GM23338 (cell line): ENCODE results near the gene GAP43.

Source experiments
- CREB1 ChIP-seq: fragments of 250-450 bp; sonication (Bioruptor Pico); IDR thresholded peaks from 2 replicates; pipeline ENCODE4 v1.5.0; 2020; ENCODE audit warnings: low read depth, mild to moderate bottlenecking, moderate library complexity
- CTCF ChIP-seq, 2 experiments: fragments of 200-600 bp in 1 of 2; sonication (generic) in 1 of 2; conservative IDR thresholded peaks; 2 replicates each; pipeline versions ENCODE4 v1.5.1 to v1.6.1; 2016 to 2017; ENCODE audit warnings: antibody characterized with exemption in 2 of 2, low read depth in 2 of 2, mild to moderate bottlenecking in 2 of 2, moderate library complexity in 1 of 2
- ETS1 ChIP-seq: IDR thresholded peaks from 2 replicates; pipeline ENCODE4 v1.6.1; 2016; ENCODE audit warnings: antibody characterized with exemption
- EZH2 ChIP-seq: fragments of 200-600 bp; sonication (generic); IDR thresholded peaks from one replicate; pipeline ENCODE4 v1.8.0; 2017; ENCODE audit warnings: antibody characterized with exemption, mild to moderate bottlenecking, low read depth; ENCODE audit not compliant: unreplicated experiment
- EZH2phosphoT487 ChIP-seq: fragments of 200-600 bp; sonication (generic); IDR thresholded peaks from one replicate; pipeline ENCODE4 v1.8.1; 2018; ENCODE audit warnings: antibody characterized with exemption; ENCODE audit not compliant: unreplicated experiment
- JUNB ChIP-seq: IDR thresholded peaks from one replicate; pipeline ENCODE4 v1.6.1; 2016; ENCODE audit warnings: antibody characterized with exemption; ENCODE audit not compliant: unreplicated experiment
- NANOG ChIP-seq: IDR thresholded peaks from 2 replicates; pipeline ENCODE4 v1.6.1; 2016; ENCODE audit warnings: antibody characterized with exemption, borderline replicate concordance
- POLR2AphosphoS5 ChIP-seq: IDR thresholded peaks from 2 replicates; pipeline ENCODE4 v1.6.1; 2016; ENCODE audit warnings: antibody characterized with exemption, low read depth
- STAT1 ChIP-seq: IDR thresholded peaks from one replicate; pipeline ENCODE4 v1.6.1; 2016; ENCODE audit warnings: antibody characterized with exemption; ENCODE audit not compliant: unreplicated experiment
- ZNF114 ChIP-seq: fragments of 250-450 bp; sonication (Bioruptor Pico); IDR thresholded peaks from 2 replicates; pipeline ENCODE4 v1.5.0; 2020; ENCODE audit warnings: mild to moderate bottlenecking, moderate library complexity
- ZNF331 ChIP-seq: fragments of 250-450 bp; sonication (Bioruptor Pico); IDR thresholded peaks from 2 replicates; pipeline ENCODE4 v1.5.0; 2020; ENCODE audit warnings: low read depth, mild to moderate bottlenecking, moderate library complexity
- ZNF462 ChIP-seq: fragments of 250-450 bp; sonication (Bioruptor Pico); IDR thresholded peaks from 2 replicates; pipeline ENCODE4 v1.5.0; 2020; ENCODE audit warnings: mild to moderate bottlenecking, moderate library complexity
- TF ChIP-seq, protein P1 (sequence below): IDR thresholded peaks from one replicate; pipeline ENCODE4 v1.6.1; 2018; ENCODE audit warnings: antibody characterized with exemption; ENCODE audit not compliant: unreplicated experiment

DNA sequence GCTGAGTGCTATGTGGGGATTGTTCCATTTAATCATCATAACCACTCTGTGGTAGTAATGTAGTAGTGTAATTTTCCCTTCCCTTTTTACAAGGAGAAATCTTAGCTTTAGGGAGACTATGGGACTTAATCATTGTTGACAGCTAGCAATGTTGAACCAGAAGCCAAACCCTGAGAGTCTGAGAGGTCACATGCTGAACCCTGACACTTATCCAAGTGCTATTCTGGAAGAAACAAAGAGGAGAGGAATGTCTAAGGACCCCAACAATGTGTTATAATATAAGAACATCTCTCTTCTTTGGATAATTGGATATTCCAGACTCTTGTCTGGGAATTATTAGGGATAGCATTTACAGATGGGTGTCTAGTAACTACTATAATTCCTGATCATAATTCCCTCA is 58.4 kb downstream of the GAP43 start:
- no peak for TF ChIP-seq CTCF (conservative IDR thresholded peaks at IDR 0.05; ENCODE audit: low read depth in 2 of 2)
- TF ChIP-seq EZH2: no peak
- TF ChIP-seq, protein P1, sequence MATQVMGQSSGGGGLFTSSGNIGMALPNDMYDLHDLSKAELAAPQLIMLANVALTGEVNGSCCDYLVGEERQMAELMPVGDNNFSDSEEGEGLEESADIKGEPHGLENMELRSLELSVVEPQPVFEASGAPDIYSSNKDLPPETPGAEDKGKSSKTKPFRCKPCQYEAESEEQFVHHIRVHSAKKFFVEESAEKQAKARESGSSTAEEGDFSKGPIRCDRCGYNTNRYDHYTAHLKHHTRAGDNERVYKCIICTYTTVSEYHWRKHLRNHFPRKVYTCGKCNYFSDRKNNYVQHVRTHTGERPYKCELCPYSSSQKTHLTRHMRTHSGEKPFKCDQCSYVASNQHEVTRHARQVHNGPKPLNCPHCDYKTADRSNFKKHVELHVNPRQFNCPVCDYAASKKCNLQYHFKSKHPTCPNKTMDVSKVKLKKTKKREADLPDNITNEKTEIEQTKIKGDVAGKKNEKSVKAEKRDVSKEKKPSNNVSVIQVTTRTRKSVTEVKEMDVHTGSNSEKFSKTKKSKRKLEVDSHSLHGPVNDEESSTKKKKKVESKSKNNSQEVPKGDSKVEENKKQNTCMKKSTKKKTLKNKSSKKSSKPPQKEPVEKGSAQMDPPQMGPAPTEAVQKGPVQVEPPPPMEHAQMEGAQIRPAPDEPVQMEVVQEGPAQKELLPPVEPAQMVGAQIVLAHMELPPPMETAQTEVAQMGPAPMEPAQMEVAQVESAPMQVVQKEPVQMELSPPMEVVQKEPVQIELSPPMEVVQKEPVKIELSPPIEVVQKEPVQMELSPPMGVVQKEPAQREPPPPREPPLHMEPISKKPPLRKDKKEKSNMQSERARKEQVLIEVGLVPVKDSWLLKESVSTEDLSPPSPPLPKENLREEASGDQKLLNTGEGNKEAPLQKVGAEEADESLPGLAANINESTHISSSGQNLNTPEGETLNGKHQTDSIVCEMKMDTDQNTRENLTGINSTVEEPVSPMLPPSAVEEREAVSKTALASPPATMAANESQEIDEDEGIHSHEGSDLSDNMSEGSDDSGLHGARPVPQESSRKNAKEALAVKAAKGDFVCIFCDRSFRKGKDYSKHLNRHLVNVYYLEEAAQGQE: no peak
- no peak for TF ChIP-seq POLR2AphosphoS5
- no peak for TF ChIP-seq EZH2phosphoT487
- no peak for TF ChIP-seq ZNF462 (CRISPR knock-in tag)
- no peak for TF ChIP-seq STAT1
- TF ChIP-seq NANOG: no peak
- no peak for TF ChIP-seq JUNB
- TF ChIP-seq CREB1: no peak
- no peak for TF ChIP-seq ZNF331 (CRISPR knock-in tag)
- TF ChIP-seq ZNF114 (CRISPR knock-in tag): no peak
- TF ChIP-seq ETS1: no peak
